ENCODE data around the gene CACNA2D1.
A peak's percentile ranks its signal among the peaks of the same experiment; 100 is the strongest.

The CACNA2D1 gene

GRCh38 chr7:82067628-82068264 lies 375.8 kb downstream of the CACNA2D1 start:
- no peak for DNase-seq (ENCODE audit: extremely low spot score)
- ChIA-PET CTCF (no interaction called here), POLR2A (no interaction called here)
- TF ChIP-seq ELF4 (IDR thresholded peaks at IDR 0.05) = no peak
- TF ChIP-seq SUZ12 (IDR thresholded peaks at IDR 0.05) = no peak
- TF ChIP-seq ARNT (IDR thresholded peaks at IDR 0.05) = no peak
- no peak for TF ChIP-seq PKNOX1 (IDR thresholded peaks at IDR 0.05)
- TF ChIP-seq HDGF (IDR thresholded peaks at IDR 0.05; ENCODE audit: borderline replicate concordance) = no peak
- TF ChIP-seq BHLHE40 (IDR thresholded peaks at IDR 0.05; ENCODE audit: borderline replicate concordance) = no peak
- TF ChIP-seq L3MBTL2 (conservative IDR thresholded peaks at IDR 0.05) = no peak
- TF ChIP-seq TARDBP (IDR thresholded peaks at IDR 0.05) = no peak
- no peak for TF ChIP-seq LEF1 (IDR thresholded peaks at IDR 0.05; ENCODE audit: borderline replicate concordance)
- TF ChIP-seq ZNF384 (IDR thresholded peaks at IDR 0.05) = no peak
- no peak for TF ChIP-seq SP1 (IDR thresholded peaks at IDR 0.05)
- no peak for TF ChIP-seq CTBP1 (IDR thresholded peaks at IDR 0.05; ENCODE audit: borderline replicate concordance)

- ChIA-PET POLR2A (no interaction called here), CTCF (no interaction called here)
- no peak for DNase-seq (ENCODE audit: extremely low spot score)
- TF ChIP-seq L3MBTL2 (conservative IDR thresholded peaks at IDR 0.05) (no peak), SP1 (IDR thresholded peaks at IDR 0.05) (no peak), TARDBP (IDR thresholded peaks at IDR 0.05) (no peak), SUZ12 (IDR thresholded peaks at IDR 0.05) (no peak), BHLHE40 (IDR thresholded peaks at IDR 0.05; ENCODE audit: borderline replicate concordance) (no peak), ARNT (IDR thresholded peaks at IDR 0.05) (no peak), FOXK2 (IDR thresholded peaks at IDR 0.05) (no peak), CTBP1 (IDR thresholded peaks at IDR 0.05; ENCODE audit: borderline replicate concordance) (no peak), PKNOX1 (IDR thresholded peaks at IDR 0.05) (no peak), ELF4 (IDR thresholded peaks at IDR 0.05) (no peak)
Measured at GRCh38 chr7:82057476-82057875, 386.1 kb downstream of the CACNA2D1 start.

- no peak for DNase-seq (ENCODE audit: extremely low spot score)
- CTCF ChIA-PET = no interaction called here
- POLR2A ChIA-PET = no interaction called here
- no peak for TF ChIP-seq LEF1 (IDR thresholded peaks at IDR 0.05; ENCODE audit: borderline replicate concordance)
- no peak for TF ChIP-seq ARNT (IDR thresholded peaks at IDR 0.05)
- TF ChIP-seq TARDBP (IDR thresholded peaks at IDR 0.05) = no peak
- TF ChIP-seq BHLHE40 (IDR thresholded peaks at IDR 0.05; ENCODE audit: borderline replicate concordance) = no peak
- TF ChIP-seq SP1 (IDR thresholded peaks at IDR 0.05) = no peak
- no peak for TF ChIP-seq ELF4 (IDR thresholded peaks at IDR 0.05)
- TF ChIP-seq NFRKB (IDR thresholded peaks at IDR 0.05) = no peak
- no peak for TF ChIP-seq FOXM1 (IDR thresholded peaks at IDR 0.05; ENCODE audit: borderline replicate concordance)
- no peak for TF ChIP-seq L3MBTL2 (conservative IDR thresholded peaks at IDR 0.05)
Measured at GRCh38 chr7:82056282-82056681, 387.3 kb downstream of the CACNA2D1 start.

- TF ChIP-seq SP1 (IDR thresholded peaks at IDR 0.05) (no peak), FOXK2 (IDR thresholded peaks at IDR 0.05) (no peak), ARNT (IDR thresholded peaks at IDR 0.05) (no peak), HDGF (IDR thresholded peaks at IDR 0.05; ENCODE audit: borderline replicate concordance) (no peak), SUZ12 (IDR thresholded peaks at IDR 0.05) (no peak), CTBP1 (IDR thresholded peaks at IDR 0.05; ENCODE audit: borderline replicate concordance) (no peak), L3MBTL2 (conservative IDR thresholded peaks at IDR 0.05) (no peak)
- POLR2A ChIA-PET = no interaction called here
- DNase-seq (ENCODE audit: extremely low spot score) = no peak
- CTCF ChIA-PET = no interaction called here
Measured at GRCh38 chr7:82054544-82054943, 389.0 kb downstream of the CACNA2D1 start.

GRCh38 chr7:82053453-82054032 lies 390.0 kb downstream of the CACNA2D1 start:
- TF ChIP-seq NFRKB (IDR thresholded peaks at IDR 0.05) (no peak), FOXM1 (IDR thresholded peaks at IDR 0.05; ENCODE audit: borderline replicate concordance) (no peak), FOXA1 (IDR thresholded peaks at IDR 0.05) (no peak), HDGF (IDR thresholded peaks at IDR 0.05; ENCODE audit: borderline replicate concordance) (no peak), FOXK2 (IDR thresholded peaks at IDR 0.05) (no peak), PKNOX1 (IDR thresholded peaks at IDR 0.05) (no peak), LEF1 (IDR thresholded peaks at IDR 0.05; ENCODE audit: borderline replicate concordance) (no peak), L3MBTL2 (conservative IDR thresholded peaks at IDR 0.05) (no peak), ZNF384 (IDR thresholded peaks at IDR 0.05) (no peak), CTBP1 (IDR thresholded peaks at IDR 0.05; ENCODE audit: borderline replicate concordance) (no peak), ARNT (IDR thresholded peaks at IDR 0.05) (no peak)
- ChIA-PET CTCF (no interaction called here), POLR2A (no interaction called here)
- DNase-seq (ENCODE audit: extremely low spot score) = no peak

GRCh38 chr7:82051601-82052000 lies 392.0 kb downstream of the CACNA2D1 start:
- DNase-seq (ENCODE audit: extremely low spot score) = peak; percentile 17
- ChIA-PET POLR2A (no interaction called here), CTCF (interaction anchor here (0.8 kb wide), 1 partner anchor 520 kb away, joined by 3 read pairs; no protein-coding TSS in a partner anchor)
- TF ChIP-seq L3MBTL2 (conservative IDR thresholded peaks at IDR 0.05) = no peak
- no peak for TF ChIP-seq FOXK2 (IDR thresholded peaks at IDR 0.05)
- peak; percentile 64 for TF ChIP-seq PKNOX1 (IDR thresholded peaks at IDR 0.05)
